ENCODE data around the gene LTC4S. TPM values are rescaled to one million over a fixed set of nuclear protein-coding genes. Genes with fewer than 3 reads are reported as not detected.

Gene LTC4S
- total and polyA plus RNA-seq, 9 of the 15 experiments (the other 6 are each of a cell fraction or from before 2014, with no cell fraction given), result 0.17 to 0.77 (median 0.75) TPM; not detected in 6

DNA sequence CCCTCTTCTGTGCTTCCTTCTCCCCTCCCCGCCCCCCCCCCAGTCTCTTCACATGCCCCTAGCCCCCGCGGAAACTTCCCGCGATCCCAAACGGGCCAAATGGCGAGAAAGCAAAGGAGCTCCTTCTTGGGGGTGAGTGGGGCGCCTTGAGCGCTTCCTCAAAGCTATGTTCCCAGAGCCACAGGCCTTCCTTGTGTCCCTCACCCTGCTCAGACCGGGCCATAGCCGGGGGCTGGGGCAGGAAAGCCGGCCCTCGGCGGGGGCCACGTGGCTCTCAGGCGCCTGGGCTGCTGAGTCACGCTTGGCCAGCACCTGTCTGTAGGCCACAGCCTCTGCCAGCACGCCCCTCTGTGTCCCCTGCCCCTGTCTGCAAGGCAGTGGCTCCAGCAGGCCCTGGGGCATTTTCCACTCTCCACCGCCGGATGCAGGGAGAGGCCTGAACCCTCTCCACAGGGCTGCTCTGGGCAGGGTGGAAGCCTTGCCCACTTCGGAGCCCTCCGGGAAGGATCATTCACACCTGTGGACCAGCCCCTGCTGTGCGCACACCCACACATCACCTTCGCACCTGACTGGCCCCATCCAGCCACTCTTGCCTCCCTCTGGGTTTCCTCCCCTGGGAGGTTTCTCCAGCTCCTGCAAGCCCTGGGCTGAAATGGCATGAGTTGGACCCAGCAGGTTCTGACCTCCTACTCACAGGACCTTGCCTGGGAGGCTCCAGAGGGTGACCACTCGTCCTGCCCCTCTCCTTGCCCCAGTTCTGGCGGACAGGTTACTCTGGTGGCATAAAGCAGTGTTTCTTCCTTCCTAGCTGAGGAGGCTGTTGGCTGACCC is 25.7 kb downstream of the LTC4S start (continued):
- TF ChIP-seq, protein P1, sequence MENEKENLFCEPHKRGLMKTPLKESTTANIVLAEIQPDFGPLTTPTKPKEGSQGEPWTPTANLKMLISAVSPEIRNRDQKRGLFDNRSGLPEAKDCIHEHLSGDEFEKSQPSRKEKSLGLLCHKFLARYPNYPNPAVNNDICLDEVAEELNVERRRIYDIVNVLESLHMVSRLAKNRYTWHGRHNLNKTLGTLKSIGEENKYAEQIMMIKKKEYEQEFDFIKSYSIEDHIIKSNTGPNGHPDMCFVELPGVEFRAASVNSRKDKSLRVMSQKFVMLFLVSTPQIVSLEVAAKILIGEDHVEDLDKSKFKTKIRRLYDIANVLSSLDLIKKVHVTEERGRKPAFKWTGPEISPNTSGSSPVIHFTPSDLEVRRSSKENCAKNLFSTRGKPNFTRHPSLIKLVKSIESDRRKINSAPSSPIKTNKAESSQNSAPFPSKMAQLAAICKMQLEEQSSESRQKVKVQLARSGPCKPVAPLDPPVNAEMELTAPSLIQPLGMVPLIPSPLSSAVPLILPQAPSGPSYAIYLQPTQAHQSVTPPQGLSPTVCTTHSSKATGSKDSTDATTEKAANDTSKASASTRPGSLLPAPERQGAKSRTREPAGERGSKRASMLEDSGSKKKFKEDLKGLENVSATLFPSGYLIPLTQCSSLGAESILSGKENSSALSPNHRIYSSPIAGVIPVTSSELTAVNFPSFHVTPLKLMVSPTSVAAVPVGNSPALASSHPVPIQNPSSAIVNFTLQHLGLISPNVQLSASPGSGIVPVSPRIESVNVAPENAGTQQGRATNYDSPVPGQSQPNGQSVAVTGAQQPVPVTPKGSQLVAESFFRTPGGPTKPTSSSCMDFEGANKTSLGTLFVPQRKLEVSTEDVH (IDR thresholded peaks at IDR 0.05; ENCODE audit: low read depth, partially characterized antibody), result no peak
- no peak for TF ChIP-seq CBFB (CRISPR knock-in tag; IDR thresholded peaks at IDR 0.05)
- no peak; the same call in 1 of the 2 replicates for TF ChIP-seq LCOR (CRISPR knock-in tag; IDR thresholded peaks at IDR 0.05)
- TF ChIP-seq NCOA4 (IDR thresholded peaks at IDR 0.05; ENCODE audit: partially characterized antibody), result no peak
- TF ChIP-seq, protein P2, sequence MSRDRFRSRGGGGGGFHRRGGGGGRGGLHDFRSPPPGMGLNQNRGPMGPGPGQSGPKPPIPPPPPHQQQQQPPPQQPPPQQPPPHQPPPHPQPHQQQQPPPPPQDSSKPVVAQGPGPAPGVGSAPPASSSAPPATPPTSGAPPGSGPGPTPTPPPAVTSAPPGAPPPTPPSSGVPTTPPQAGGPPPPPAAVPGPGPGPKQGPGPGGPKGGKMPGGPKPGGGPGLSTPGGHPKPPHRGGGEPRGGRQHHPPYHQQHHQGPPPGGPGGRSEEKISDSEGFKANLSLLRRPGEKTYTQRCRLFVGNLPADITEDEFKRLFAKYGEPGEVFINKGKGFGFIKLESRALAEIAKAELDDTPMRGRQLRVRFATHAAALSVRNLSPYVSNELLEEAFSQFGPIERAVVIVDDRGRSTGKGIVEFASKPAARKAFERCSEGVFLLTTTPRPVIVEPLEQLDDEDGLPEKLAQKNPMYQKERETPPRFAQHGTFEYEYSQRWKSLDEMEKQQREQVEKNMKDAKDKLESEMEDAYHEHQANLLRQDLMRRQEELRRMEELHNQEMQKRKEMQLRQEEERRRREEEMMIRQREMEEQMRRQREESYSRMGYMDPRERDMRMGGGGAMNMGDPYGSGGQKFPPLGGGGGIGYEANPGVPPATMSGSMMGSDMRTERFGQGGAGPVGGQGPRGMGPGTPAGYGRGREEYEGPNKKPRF (IDR thresholded peaks at IDR 0.05; ENCODE audit: low read depth, low read length), result no peak
- TF ChIP-seq ZNF431 (CRISPR knock-in tag; IDR thresholded peaks at IDR 0.05), result no peak
- TF ChIP-seq GABPB1 (CRISPR knock-in tag; IDR thresholded peaks at IDR 0.05), result no peak
- TF ChIP-seq, protein P3, sequence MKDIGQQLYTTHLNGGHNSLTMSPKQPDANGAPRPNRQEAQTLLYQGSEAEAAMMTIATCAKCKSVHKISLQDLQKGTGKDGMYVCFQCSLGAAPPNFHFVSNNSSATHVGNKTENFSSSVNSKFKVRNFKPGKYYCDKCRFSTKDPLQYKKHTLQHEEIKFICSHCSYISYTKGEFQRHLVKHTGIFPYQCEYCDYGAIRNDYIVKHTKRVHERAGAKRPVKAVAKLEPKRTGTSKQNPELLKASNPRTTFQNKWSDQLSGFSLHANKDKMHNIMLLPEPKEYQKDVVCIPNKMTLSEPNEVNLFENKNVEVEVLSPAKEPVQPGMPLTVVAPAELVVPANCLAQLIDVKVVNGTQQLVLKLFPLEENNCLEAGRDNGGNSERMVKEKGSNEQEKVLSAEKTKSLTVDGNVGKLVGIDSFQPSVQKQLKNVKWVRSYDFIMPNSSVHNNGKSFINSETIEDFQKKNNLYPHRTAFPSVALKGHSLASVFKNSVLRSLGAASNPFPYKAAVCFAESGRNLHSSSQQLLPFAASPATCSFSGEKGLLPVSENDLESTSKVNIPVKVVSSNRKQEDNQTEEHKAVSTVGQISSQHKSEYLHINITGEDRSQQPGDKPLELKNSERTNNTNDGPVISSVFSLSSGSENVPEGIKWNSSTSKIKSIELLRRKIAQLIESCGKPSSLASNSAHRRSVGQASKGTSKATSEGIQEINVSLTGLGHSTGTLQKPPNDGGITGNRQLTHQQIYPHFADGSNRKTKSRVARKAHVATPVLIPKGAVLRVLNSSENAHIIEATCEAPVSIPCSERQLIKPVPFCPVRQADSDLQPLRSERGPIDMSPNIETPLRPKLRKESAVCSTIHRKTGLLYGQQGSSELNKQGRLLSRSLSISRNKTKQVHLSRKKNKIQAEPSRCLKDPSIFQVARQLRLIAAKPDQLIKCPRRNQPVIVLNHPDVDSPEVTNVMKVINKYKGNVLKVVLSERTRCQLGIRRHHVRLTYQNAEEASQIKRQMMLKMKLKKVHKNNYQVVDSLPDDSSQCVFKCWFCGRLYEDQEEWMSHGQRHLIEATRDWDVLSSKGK (CRISPR knock-in tag; IDR thresholded peaks at IDR 0.05), result no peak
- TF ChIP-seq ZFPM2 (CRISPR knock-in tag; IDR thresholded peaks at IDR 0.05), result no peak
- TF ChIP-seq THAP12 (CRISPR knock-in tag; IDR thresholded peaks at IDR 0.05), result no peak
- no peak for TF ChIP-seq ZC3H8 (IDR thresholded peaks at IDR 0.05)
- TF ChIP-seq THRAP3 (IDR thresholded peaks at IDR 0.05; ENCODE audit: borderline replicate concordance), result no peak
- peak; percentile 12; the same call in 1 of the 2 replicates for TF ChIP-seq FOXJ2 (tag; IDR thresholded peaks at IDR 0.05)
- TF ChIP-seq FOXA1 (IDR thresholded peaks at IDR 0.05; ENCODE audit: borderline replicate concordance), result no peak
- TF ChIP-seq RHOXF2B (CRISPR knock-in tag; conservative IDR thresholded peaks at IDR 0.05), result 0 out of 2 replicates have a peak, but pooled peaks have one; percentile 84
- TF ChIP-seq LEF1 (IDR thresholded peaks at IDR 0.05), result 0 out of 2 replicates have a peak, but pooled peaks have one; percentile 7
- no peak for TF ChIP-seq ZZZ3 (IDR thresholded peaks at IDR 0.05)

All from K562 (cell line).